NCI-H526 (cell line): ENCODE measurements around the gene DNAI1.
"Not testable (repeated sequence)": the region's sequence is repeated elsewhere in the genome, so short reads cannot be mapped to it uniquely, and the experiment has no call there.

Experiments used
- DNase-seq, 2 experiments: peaks; one replicate each; lab custom pipeline; 2025; lab: John Stamatoyannopoulos, UW

Gene DNAI1

DNA sequence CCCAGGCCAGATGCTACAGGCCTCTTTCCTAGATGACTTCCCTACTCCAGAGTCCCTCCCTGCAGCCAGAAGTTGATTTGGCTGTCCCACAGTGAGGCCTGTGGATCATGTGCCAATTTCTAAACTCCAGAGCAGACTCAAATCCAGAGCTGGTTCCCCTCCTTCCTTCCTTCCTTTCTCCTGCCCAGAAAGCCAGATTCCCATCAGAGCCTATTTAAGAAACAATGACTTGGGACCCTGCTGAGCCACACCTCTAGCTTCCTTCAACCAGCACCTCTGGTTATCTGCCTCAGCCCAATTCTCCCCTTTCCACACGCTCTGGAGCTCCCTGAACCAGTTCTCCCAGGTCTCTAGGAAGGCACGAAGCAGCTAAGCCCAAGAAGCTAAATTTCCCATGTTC, 7.5 kb upstream of the DNAI1 start:
- DNase-seq: no peak

GRCh38 chr9:34451545-34451944, 7.1 kb upstream of the DNAI1 start:
- no peak for DNase-seq

DNA sequence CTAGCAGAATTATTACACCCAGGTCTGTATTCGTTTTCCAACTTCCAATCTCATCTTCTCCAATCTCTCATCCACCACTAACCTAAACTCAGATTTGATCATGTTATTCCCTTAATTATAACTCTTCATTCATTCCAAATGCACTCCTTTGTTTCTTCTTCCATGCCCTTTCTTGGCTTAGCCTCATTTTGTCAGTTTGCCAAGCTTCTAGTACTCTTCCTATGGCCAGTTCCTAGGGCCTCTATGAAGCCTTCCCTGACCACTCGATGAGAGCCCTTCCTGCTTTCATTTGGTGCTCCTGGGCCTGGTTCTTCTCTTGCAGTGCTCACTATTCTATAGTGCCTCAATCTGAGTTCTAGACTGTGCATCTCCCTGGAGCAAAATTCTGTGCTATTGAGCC, 6.0 kb upstream of the DNAI1 start:
- no peak for DNase-seq

- DNase-seq: peak in 1 of 2 experiments; percentile 33
Measured at GRCh38 chr9:34454571-34455065, 4.0 kb upstream of the DNAI1 start.

- DNase-seq: no peak
Measured at GRCh38 chr9:34456151-34456550, 2.5 kb upstream of the DNAI1 start.

GRCh38 chr9:34456746-34457145, 1.9 kb upstream of the DNAI1 start:
- no peak for DNase-seq

DNA sequence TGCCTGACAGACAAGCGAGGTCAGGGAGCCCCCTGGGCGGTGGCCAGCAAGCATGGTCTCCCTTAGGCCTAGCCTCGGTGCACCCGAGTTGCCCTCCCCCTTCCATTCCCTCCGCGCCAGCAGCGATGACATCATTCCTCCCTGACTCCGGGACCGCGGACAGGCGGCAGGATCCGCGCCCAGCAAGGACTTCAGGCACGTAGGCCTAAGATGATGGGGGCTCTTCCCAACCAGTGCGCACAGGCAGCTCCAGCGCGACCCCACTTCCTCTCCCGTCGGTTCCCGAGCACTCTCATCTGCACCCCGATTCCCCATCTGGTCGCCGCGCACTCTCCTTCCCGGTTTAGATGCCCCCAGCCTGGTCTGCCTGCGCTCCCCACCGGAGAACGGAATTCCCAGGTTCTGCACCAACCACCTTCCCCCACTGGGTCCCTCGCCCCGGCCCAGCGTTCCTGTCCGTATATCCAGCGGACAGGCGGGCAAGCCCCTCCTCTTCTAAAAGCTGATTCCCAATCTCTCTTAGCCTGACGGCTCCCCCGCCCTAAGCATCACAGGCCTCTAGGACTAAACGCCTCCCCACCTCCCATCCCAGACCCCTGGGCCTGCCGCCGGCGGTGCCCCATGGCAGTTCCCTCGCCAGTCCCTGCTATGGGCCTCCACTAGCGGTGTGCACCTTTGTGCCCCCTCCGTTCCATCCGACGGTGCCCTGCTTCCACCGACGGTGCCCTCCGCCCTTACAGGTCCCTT, 1.2 kb upstream of the DNAI1 start:
- peak in 1 of 2 experiments; percentile 68 for DNase-seq

DNA sequence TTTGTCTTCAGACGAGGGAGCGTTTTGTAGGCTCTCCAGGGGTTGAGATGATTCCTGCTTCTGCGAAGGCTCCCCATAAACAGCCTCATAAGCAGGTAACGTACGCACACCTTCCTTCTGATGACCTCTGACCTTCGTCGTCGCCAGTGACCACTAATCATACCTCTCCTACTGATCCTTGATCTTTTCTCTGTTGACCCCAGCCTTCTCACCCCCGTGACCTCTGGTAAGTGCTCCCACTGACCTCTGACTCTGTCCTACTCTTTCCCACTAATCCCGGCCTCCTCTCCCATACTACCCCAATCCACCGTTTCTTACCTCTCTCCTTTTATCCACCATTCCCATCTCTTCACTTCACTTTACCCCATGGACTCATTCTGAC, 345 bp downstream of the DNAI1 start:
- DNase-seq: no peak

- DNase-seq: no peak
Measured at GRCh38 chr9:34459356-34459755, 751 bp downstream of the DNAI1 start.

DNA sequence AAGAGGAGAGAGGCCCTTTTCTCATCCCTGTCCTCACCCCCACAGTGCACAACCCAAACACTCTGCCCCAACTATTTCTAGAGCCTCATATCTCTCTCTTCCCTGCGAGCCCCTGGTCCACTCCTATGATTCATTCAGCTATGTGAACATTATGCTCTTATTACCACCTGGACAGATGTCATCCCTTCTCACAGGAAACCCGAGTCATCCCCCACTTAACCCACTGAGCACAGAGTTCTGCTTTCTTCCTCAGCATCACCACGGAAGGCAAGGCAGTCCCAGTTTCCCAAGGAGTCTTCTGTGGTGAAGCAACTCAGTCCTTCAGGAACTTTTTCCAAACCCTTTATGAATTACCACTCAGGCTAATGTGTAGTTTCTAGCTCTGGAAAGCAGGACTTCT, 1.3 kb downstream of the DNAI1 start:
- DNase-seq: no peak

GRCh38 chr9:34463098-34463900, 4.7 kb downstream of the DNAI1 start:
- no peak for DNase-seq

GRCh38 chr9:34463901-34464232, 5.3 kb downstream of the DNAI1 start:
- no peak for DNase-seq

DNA sequence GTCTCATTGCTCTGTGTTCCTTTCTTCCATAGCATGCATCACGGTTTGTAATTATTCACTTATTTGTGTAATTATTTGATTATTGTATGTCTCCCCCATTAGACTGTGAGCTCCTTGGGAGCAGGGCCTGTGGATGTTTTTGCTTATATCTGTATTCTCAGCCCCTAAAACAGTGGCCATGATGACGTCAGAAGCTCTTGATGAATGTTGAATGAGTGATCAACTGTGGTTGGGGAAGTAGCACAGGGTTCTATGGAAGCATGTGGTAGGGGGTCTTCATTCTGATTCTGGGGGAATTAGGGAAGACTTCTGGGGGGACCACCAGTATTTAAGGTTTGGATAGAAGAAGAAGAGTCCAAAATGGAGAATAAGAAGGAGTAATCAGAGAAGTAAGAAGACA, 6.0 kb downstream of the DNAI1 start:
- no peak for DNase-seq

DNA sequence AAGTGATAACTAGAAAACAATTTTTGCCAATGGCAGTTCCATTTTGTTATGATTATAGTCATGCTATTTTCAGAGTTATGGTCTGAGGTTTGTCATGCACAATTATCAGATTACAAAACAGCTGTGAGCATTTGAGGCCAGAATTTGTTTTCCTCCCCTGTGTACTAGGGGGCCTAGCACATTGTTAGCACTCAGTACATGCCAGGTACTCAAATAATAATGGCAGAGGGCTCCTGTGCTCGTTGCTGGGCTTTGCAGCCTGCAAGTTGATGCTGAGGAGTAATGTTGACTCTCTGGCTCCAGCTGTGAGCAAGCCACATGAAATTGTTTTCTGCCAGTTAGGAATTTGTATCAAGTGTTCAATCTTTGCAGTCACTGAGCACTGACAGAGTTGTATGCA, 6.9 kb downstream of the DNAI1 start:
- DNase-seq: no peak

DNA sequence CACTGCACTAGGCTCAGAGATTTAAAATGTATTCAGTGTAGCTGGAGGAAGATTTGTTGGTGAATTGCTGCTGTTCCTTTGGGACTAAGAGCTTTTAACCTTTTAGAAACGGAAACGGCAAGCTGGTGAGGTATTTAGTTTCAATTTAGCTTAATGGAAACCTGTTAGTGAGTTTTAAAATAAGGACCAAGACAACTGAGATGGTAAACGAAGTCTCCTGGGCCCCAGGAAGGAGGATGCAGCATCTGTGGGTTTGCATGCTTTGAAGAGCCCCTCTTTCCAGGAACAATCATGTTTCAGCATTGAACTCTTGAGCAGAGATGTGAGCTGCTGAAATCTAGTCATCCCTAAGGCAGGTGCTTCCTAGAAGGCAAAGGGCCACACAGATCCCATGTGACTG, 16.5 kb downstream of the DNAI1 start:
- no peak for DNase-seq

DNA sequence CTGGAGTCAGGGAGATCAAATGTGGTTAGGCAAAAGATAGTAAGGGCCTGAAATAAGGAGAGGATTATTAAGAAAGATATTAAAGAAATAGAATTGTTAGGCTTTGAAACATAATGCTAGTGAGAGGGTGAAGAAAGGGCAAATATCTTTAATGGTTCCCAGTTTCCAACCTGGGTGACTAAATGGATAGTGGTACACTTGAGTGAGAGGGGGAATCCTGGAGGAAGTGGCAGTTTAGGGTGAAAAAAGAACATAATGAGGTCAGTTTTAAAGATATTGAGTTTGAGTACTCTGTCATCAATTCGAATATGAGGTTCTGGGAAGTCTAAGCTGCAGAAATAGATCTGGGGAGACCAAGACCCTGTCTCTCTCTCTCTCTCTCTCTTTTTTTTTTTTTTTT, 18.9 kb downstream of the DNAI1 start:
- no peak for DNase-seq

- DNase-seq: peak; percentile 68 to 76
Measured at GRCh38 chr9:34479431-34479866, 20.8 kb downstream of the DNAI1 start.

GRCh38 chr9:34481620-34482019, 23.0 kb downstream of the DNAI1 start:
- DNase-seq: not testable (repeated sequence)

DNA sequence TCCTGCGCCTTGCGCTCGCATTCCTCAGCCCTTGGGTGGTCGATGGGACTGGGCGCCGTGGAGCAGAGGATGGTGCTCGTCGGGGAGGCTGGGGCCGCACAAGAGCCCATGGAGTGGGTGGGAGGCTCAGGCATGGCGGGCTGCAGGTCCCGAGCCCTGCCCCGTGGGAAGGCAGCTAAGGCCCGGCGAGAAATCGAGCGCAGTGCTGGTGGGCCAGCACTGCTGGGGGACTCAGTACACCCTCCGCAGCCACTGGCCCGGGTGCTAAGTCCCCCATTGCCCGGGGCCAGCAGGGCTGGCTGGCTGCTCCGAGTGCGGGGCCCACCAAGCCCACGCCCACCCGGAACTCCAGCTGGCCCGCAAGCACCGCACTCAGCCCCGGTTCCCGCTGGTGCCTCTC, 24.1 kb downstream of the DNAI1 start:
- DNase-seq: not testable (repeated sequence)

DNA sequence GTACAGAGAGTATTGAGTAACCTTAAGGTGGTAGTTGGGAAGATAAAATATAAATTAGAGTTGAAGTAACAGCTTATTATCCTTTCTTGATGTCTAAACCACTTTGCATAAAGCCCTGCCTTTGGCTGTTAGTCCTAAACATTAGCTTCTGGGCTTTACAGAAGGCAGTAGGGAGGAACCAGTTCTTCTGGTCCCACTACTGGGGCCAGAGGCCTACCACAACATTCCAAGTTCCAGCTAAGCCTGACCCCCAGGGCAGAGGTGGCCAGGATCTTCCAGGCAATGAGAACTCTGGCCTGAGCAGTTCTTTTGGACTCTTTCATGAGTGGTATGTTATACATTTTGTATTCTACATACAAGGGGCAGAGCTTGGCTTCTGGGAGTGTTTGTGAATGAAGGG, 26.1 kb downstream of the DNAI1 start:
- DNase-seq: peak; percentile 54 to 66

DNA sequence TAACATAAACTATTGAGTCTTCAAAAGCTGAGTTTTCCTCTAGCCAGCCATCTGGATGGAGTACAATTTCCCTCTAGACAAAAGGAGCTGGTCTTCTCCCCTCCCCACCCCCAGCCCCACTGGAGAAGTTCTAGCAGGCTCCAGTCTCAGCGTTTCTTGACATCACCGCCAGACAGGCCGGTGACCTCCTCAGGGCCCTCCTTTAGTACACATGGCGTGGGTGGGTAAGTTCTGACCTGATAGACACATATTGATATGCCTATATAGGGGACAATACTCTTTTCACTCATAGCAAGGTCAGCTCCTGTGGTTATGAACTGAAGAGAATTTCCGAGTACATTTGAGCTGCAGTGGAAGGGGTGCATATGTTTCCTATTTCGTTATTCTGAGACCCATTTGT, 27.2 kb downstream of the DNAI1 start:
- no peak for DNase-seq

DNA sequence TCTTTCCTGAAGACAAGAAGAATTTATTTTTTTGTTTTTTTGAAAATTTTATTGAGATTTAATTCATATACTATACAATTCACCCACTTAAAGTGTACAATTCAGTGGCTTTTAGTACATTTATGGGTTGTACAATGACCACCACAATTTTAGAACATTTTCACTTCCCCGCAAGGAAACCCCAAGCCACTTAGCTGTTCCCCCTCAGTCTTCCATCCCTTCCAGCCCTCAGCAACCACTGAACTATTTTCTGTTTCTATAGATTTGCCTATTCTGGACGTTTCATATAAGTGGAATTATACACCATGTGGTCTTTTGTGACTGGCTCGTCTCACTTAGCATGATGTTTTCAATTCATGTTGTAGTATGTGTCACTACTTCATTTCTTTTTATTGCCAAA, 28.0 kb downstream of the DNAI1 start:
- DNase-seq: no peak

GRCh38 chr9:34490360-34490759, 31.8 kb downstream of the DNAI1 start:
- no peak for DNase-seq
